CD4-positive, alpha-beta T cell treated with Interferon gamma for 1 hour (primary cell): Measurements from ENCODE around the gene PREB.

ENCODE experiments used
- DNase-seq: peaks from one replicate; pipeline ENCODE4 v3.0.0-alpha.2; 2020

The PREB gene

DNA sequence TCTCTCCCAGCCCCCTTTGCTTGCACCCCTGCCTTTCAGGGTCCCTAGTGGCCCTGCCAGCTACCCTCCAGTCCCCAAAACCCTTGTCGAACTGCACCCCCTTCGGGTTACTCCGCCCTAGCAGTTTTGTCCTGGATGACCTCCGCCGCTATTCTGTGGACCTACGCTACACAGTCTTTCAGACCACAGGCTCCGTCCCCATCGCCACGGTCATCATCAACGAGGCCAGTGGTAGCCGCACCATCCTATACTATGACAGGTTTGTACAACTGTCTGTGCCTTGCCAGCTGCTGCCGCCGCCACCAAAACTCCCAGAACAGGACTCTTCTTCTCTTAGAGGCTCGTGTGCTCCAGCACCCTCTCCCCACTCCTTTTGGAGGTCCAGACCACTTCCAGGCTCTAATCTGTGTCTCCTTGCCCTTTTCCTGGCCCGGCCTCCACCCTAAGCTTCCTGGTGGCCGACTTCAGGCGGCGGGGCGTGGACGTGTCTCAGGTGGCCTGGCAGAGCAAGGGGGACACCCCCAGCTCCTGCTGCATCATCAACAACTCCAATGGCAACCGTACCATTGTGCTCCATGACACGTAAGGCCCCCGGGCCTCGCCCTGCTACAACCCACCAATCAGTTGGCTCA, 40.0 kb downstream of the PREB start:
- no peak for DNase-seq

GRCh38 chr2:27093430-27094352, 40.7 kb downstream of the PREB start:
- no peak for DNase-seq

GRCh38 chr2:27092696-27093429, 41.6 kb downstream of the PREB start:
- DNase-seq: no peak

DNA sequence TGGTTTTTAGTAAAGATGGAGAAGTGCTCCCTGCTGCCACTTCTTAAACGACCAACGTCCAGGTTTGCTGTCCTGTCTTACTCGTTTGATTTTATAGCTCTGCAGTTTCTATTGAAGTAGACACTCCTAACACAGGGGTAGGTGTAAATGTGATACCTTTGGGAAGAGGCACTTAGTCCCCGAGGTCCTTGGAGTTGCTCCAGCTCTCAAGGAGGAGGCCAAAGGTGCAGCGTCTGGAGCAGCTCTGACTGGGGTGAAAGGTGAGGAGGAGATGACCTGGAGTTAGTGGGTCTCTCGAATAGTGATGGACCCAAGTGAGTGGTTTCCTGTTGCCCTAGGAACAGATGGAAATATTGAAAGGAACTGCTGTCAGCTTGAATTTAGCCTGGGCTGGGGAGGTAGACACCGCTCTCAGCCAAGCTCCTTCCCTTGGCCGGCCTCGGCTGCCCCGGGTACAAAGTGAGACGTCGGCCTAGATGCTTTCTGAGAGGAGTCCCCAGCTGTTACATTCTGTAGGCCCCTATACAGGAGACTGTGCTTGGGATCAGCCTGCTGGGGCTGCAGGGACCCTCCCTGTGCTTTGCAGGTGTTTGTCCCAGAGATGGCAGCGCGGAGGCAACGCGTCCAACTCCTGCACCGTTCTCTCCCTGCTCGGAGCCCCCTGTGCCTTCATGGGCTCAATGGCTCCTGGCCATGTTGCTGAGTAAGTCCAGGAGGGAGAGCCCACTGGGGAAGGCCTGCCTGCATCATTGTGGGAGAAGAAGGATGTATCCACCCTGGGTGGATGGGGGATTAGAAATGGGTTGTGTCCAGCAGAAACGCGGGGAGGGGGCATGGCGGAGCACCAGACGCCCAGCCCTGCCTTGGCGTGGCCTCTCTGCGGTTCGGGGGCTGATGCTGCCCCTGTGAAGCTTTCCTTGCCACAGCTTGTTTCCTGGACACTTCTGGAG, 42.4 kb downstream of the PREB start:
- DNase-seq: no peak

GRCh38 chr2:27089111-27089954, 45.1 kb downstream of the PREB start:
- DNase-seq: no peak

DNA sequence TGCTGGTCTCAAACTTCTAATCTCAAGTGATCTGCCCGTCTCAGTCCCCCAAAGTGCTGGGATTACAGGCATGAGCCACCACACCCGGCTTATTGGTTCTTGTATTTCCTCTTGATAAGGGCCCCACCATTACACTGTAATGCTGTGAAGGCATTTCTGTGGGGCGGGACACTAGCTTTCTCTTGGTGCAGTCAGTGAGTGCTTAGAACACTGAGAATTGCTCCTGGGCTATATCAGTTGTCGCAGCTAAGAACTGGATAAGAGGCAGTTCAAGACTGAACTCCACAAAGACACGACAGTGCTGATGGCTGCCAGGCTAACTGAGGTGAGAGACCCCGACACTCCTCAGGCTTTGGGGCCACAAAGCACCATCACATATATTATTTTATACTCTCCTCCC, 45.8 kb downstream of the PREB start:
- DNase-seq: no peak

GRCh38 chr2:27087823-27088410, 46.5 kb downstream of the PREB start:
- no peak for DNase-seq

DNA sequence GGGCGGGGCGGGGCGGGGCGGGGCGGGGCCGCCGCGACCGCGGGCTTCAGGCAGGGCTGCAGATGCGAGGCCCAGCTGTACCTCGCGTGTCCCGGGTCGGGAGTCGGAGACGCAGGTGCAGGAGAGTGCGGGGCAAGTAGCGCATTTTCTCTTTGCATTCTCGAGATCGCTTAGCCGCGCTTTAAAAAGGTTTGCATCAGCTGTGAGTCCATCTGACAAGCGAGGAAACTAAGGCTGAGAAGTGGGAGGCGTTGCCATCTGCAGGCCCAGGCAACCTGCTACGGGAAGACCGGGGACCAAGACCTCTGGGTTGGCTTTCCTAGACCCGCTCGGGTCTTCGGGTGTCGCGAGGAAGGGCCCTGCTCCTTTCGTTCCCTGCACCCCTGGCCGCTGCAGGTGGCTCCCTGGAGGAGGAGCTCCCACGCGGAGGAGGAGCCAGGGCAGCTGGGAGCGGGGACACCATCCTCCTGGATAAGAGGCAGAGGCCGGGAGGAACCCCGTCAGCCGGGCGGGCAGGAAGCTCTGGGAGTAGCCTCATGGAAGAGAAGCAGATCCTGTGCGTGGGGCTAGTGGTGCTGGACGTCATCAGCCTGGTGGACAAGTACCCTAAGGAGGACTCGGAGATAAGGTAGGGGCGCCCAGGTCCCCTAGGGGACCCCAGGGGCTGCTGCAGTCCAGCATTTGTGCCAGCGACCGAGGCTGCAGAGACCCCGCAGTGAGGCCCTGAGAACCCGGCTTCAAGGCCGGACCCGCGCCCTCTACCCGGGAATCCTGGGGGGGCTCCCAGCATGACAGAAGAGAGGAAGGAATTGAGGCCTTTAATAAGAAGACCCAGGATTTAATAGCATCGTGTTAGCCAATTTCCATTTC, 47.5 kb downstream of the PREB start, which contains the start of gene KHK:
Gene KHK, plus strand, starts transcription at position 49 of the 870 bp plus-strand sequence. Its CDS starts 488 bp downstream, at position 537.
- no peak for DNase-seq

GRCh38 chr2:27086090-27086723, 48.2 kb downstream of the PREB start:
- peak; percentile 96 for DNase-seq

- DNase-seq: peak; percentile 18
Observed at GRCh38 chr2:27085673-27086089, 48.8 kb downstream of the PREB start.

DNA sequence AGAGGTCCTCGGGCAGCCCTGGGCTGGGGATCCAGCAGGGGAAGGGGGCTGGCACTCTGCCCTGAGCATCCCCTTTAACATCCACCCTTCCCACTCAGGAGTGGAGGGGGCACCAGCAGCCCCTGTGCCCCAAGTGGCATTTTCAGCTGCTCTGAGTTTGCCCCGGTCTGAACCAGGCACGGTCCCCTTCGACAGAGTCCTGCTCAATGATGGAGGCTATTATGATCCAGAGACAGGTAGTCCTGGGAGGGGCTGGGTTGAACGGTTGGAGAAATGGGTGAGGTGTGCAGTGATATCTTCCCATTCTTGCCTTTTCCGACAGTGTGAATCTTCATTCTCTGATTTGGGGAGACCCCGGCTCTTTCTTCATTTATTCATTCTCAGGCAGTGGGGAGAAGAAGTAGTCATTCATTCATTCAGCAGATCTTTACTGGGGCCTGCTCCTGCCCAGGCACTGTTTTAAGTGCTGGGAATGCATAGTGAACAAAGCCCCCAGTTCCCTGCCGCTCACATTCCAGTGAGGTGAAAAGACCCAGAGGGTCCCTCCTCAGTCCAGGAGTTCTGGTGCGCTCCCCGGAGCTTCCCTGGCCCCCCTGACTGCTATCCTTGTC, 49.3 kb downstream of the PREB start:
- DNase-seq: no peak

GRCh38 chr2:27084297-27085061, 50.0 kb downstream of the PREB start:
- DNase-seq: no peak

DNA sequence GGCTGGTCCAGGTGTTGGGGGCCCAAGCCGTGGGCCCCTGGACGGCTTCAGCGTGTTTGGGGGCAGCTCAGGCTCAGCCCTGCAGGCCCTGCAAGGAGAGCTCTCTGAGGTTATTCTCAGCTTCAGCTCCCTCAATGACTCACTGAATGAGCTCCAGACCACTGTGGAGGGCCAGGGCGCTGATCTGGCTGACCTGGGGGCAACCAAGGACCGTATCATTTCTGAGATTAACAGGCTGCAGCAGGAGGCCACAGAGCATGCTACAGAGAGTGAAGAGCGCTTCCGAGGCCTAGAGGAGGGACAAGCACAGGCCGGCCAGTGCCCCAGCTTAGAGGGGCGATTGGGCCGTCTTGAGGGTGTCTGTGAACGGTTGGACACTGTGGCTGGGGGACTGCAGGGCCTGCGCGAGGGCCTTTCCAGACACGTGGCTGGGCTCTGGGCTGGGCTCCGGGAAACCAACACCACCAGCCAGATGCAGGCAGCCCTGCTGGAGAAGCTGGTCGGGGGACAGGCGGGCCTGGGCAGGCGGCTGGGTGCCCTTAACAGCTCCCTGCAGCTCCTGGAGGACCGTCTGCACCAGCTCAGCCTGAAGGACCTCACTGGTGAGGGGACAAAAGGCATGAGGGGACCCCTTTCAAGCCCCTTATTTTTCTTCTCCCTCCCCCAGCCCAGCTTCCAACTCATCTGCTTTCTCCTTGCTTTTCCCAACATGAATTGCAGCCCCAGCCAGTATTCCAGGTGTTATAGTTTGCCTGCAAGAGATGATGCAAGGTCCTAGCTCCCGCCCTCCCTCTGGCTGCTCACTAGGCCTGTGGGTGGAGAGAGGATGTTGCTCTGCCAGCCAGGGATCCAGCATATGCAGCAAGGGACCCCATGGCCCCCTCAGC, 50.8 kb downstream of the PREB start:
- no peak for DNase-seq

DNA sequence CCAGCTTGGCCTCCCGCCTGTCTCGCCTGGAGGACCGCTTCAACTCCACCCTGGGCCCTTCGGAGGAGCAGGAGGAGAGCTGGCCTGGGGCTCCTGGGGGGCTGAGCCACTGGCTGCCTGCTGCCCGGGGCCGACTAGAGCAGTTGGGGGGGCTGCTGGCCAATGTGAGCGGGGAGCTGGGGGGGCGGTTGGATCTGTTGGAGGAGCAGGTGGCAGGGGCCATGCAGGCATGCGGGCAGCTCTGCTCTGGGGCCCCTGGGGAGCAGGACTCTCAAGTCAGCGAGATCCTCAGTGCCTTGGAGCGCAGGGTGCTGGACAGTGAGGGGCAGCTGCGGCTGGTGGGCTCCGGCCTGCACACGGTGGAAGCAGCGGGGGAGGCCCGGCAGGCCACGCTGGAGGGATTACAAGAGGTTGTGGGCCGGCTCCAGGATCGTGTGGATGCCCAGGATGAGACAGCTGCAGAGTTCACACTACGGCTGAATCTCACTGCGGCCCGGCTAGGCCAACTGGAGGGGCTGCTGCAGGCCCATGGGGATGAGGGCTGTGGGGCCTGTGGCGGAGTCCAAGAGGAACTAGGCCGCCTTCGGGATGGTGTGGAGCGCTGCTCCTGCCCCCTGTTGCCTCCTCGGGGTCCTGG, 51.5 kb downstream of the PREB start:
- no peak for DNase-seq

DNA sequence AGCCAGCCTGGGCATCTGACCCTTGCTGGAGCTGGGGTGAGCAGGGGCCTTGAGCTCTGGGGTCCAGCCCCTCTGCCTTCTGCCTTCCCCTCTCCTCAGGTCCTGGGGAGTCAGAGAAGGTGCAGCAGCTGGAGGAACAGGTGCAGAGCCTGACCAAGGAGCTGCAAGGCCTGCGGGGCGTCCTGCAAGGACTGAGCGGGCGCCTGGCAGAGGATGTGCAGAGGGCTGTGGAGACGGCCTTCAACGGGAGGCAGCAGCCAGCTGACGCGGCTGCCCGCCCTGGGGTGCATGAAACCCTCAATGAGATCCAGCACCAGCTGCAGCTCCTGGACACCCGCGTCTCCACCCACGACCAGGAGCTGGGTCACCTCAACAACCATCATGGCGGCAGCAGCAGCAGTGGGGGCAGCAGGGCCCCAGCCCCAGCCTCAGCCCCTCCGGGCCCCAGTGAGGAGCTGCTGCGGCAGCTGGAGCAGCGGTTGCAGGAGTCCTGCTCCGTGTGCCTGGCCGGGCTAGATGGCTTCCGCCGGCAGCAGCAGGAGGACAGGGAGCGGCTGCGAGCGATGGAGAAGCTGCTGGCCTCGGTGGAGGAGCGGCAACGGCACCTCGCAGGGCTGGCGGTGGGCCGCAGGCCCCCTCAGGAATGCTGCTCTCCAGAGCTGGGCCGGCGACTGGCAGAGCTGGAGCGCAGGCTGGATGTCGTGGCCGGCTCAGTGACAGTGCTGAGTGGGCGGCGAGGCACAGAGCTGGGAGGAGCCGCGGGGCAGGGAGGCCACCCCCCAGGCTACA, 52.3 kb downstream of the PREB start:
- DNase-seq: no peak
